Placental epithelial cell (primary cell): ENCODE results near the gene PRR14L. TPM values are rescaled to one million over a fixed set of nuclear protein-coding genes. Genes with fewer than 3 reads are reported as not detected.

Experiments used
- small RNA-seq: library from RNA; depleted of rRNA; stranded (forward); fragments of <200 nt; gene quantifications from one replicate; pipeline ENCODE3, GENCODE V24; 2012
- total RNA-seq: library from RNA; depleted of rRNA; stranded (reverse); fragments of >200 nt; gene quantifications from 2 replicates; pipeline ENCODE4 v1.2.3, GENCODE V29; 2012

Gene PRR14L
- 29.8 and 37.7 TPM in 2 replicates for total RNA-seq

GRCh38 chr22:31749636-31750364, at the start of gene PRR14L:
Gene PRR14L (minus strand): TSS chr22:31750132. CDS start chr22:31738860, 11,272 bp downstream.

GRCh38 chr22:31753634-31754501, 3.9 kb upstream of the PRR14L start, which contains the start of gene DEPDC5:
Gene DEPDC5 (plus strand): TSS chr22:31754019. CDS start chr22:31754922, 903 bp downstream.

GRCh38 chr22:31661851-31662667, 87.9 kb downstream of the PRR14L start, which contains the start of gene PISD:
Gene PISD (minus strand): TSS chr22:31662215. CDS start chr22:31662208, 7 bp downstream.

Small RNA genes within 50 kb of the gene (small RNA-seq; reads per million reads assigned to genes)
- not detected for gene RN7SL20P

Other genes with a start within 250 kb of the PRR14L start
- gene PISD, start 87.9 kb downstream of the PRR14L start, total RNA-seq, result 27.9 and 53.4 TPM in 2 replicates
- gene DEPDC5, start 3.9 kb upstream of the PRR14L start, total RNA-seq, result 17.6 and 19.6 TPM in 2 replicates
- gene YWHAH, start 194.4 kb upstream of the PRR14L start, total RNA-seq, result 76.9 and 120 TPM in 2 replicates